ENCODE data around the gene ASPA. TPM values are rescaled to one million over a fixed set of nuclear protein-coding genes. Genes with fewer than 3 reads are reported as not detected.

The ASPA gene
- polyA plus RNA-seq, 1 of the 3 experiments (the other 2 are of a cell fraction): not detected

DNA sequence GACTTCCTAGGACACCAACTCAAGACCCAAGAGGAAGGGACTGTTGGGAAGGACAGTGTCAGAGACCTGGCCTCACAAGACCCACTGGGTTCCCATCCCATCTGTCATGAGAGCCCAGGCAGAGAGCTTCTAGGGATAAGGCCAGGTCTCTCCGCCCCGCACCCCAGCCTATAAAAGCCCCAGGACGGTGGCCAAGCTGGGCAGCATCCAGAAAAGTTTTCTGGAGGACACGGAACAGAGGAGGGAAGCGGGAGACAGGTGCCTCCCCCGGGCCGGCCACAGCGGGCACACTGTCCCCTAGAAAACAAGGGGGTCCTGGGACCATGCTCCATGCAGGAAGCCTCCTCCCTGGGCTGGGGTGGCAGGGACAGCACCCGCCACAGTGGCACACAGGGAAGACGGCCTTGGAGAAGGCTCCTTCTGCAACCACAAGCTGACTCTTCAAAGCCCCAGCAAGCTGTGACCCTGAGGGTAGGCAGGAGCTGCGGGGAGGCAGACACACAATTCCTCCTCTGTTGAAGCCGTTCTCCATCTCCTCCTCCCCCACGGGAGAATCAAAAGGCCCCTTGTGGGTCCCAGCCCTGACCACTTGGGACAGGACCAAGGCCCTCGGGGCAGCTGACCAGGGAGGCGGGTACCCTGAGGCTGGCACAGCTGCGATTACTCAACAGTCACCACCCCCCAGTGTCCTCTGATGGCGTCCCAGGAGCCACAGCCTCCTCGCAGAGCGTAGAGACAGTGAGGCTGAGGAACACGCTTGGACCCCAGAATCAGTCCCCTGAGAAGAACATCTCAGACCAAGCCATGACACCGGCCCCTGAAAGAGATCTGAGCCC lies 55.7 kb downstream of the ASPA start:
- Histone ChIP-seq H4K20me1 (ENCODE audit: insufficient read depth) (no peaks in the 10 kb centered on the region), H3K27me3 (ENCODE audit: insufficient read depth) (no peaks in the 10 kb centered on the region), H3K4me1 (ENCODE audit: control insufficient read depth in 1 of 2, insufficient read depth in 2 of 2, low read depth in 1 of 2, low read length in 1 of 2) (no peaks in the 10 kb centered on the region; a peak in 1 of 4 replicates), H3K9me2 (no peaks in the 10 kb centered on the region), H2AFZ (ENCODE audit: low read depth) (no peak overlapping the region), H3K9ac (no peak overlapping the region), H3K4me3 (ENCODE audit: low read depth in 2 of 2, low read length in 1 of 2) (no peak overlapping the region), H3K9me3 (no peaks in the 10 kb centered on the region), H3F3A (replicated peaks; ENCODE audit: insufficient read depth) (no peaks in the 10 kb centered on the region), H3K4me2 (no peak overlapping the region), H3K36me3 (replicated peaks in 1 of 2; ENCODE audit: control insufficient read depth in 1 of 2, insufficient read depth in 2 of 2, low read length in 1 of 2) (no peaks in the 10 kb centered on the region), H3K27ac (ENCODE audit: low read depth in 2 of 2, low read length in 1 of 2) (no peak overlapping the region), H3K79me2 (ENCODE audit: insufficient read depth) (no peaks in the 10 kb centered on the region)
- POLR2A ChIA-PET: no interaction called here
- 62% methylated on average over 14 of the region's 21 CpGs for WGBS (ENCODE audit: low lambda C conversion rate)
- TF ChIP-seq JUND (IDR thresholded peaks at IDR 0.05) (no peak), RXRA (IDR thresholded peaks at IDR 0.05; ENCODE audit: borderline replicate concordance, low read depth) (no peak), FOXM1 (IDR thresholded peaks at IDR 0.05; ENCODE audit: low read depth) (no peak), RFX5 (IDR thresholded peaks at IDR 0.05; ENCODE audit: low read length) (no peak)
- TF ChIP-seq, protein P1, sequence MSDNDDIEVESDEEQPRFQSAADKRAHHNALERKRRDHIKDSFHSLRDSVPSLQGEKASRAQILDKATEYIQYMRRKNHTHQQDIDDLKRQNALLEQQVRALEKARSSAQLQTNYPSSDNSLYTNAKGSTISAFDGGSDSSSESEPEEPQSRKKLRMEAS (IDR thresholded peaks at IDR 0.05; ENCODE audit: low read depth): no peak
- TF ChIP-seq, protein P2, sequence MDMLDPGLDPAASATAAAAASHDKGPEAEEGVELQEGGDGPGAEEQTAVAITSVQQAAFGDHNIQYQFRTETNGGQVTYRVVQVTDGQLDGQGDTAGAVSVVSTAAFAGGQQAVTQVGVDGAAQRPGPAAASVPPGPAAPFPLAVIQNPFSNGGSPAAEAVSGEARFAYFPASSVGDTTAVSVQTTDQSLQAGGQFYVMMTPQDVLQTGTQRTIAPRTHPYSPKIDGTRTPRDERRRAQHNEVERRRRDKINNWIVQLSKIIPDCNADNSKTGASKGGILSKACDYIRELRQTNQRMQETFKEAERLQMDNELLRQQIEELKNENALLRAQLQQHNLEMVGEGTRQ (IDR thresholded peaks at IDR 0.05; ENCODE audit: borderline replicate concordance, low read depth, low read length): no peak
- DNase-seq: no peak
- CTCF ChIA-PET: no interaction called here

DNA sequence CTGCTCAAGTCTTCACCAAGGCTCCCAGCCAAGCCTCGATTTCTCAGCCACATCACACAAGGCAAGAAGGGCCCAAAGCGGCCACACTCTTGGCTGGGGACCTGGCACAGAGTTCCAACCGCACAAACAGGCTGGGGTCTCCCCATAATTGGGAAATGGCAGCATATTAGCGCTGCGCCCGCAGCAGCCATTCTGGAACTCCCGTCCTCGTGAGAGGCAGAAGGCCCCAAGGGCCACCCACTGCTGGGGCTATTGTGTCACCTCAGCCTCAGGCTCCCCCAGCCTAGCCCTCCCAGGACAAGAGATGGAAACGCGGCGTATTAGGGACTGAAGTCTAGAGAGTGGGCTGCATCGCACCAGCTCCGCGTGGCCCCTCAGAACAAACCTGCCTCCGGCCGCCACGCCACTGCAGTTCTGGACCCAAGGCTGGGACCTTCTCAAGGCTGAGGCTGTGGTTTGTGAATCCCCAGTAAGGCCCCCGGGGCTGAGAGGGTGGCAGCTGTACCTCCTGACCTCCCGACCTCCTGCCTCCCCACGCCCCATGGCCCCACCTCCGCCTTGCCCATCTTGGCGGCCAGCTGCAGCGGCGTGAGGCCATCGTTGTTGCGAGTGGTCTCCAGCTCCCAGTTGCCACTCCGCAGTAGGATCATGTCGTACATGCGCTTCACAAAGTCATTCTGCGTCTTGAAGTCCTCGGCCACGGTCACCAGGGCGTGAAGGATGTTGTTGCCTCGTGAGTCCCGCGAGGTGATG lies 56.5 kb downstream of the ASPA start:
- CTCF ChIA-PET: no interaction called here
- H3K9ac ChIP-seq: no peak overlapping the region
- H3K4me1 ChIP-seq (ENCODE audit: control insufficient read depth in 1 of 2, insufficient read depth in 2 of 2, low read depth in 1 of 2, low read length in 1 of 2): no peaks in the 10 kb centered on the region; a peak in 1 of 4 replicates
- WGBS (ENCODE audit: low lambda C conversion rate): 61% methylated on average over 13 of the region's 36 CpGs
- H3K27me3 ChIP-seq (ENCODE audit: insufficient read depth): no peaks in the 10 kb centered on the region
- no peak overlapping the region for H3K4me2 ChIP-seq
- H3K79me2 ChIP-seq (ENCODE audit: insufficient read depth): no peaks in the 10 kb centered on the region
- no peaks in the 10 kb centered on the region for H4K20me1 ChIP-seq (ENCODE audit: insufficient read depth)
- DNase-seq: no peak
- no peaks in the 10 kb centered on the region for H3F3A ChIP-seq (replicated peaks; ENCODE audit: insufficient read depth)
- H3K9me3 ChIP-seq: no peaks in the 10 kb centered on the region
- no peaks in the 10 kb centered on the region for H3K36me3 ChIP-seq (replicated peaks in 1 of 2; ENCODE audit: control insufficient read depth in 1 of 2, insufficient read depth in 2 of 2, low read length in 1 of 2)
- no peak overlapping the region for H2AFZ ChIP-seq (ENCODE audit: low read depth)
- POLR2A ChIA-PET: no interaction called here
- H3K27ac ChIP-seq (ENCODE audit: low read depth in 2 of 2, low read length in 1 of 2): no peak overlapping the region
- no peaks in the 10 kb centered on the region for H3K9me2 ChIP-seq
- no peak overlapping the region for H3K4me3 ChIP-seq (ENCODE audit: low read depth in 2 of 2, low read length in 1 of 2)
- no peak for TF ChIP-seq JUND (IDR thresholded peaks at IDR 0.05)
- no peak for TF ChIP-seq SIN3A (IDR thresholded peaks at IDR 0.05; ENCODE audit: borderline replicate concordance, low read depth, low read length)
- no peak for TF ChIP-seq SMC3 (IDR thresholded peaks at IDR 0.05; ENCODE audit: low read depth, low read length)
- no peak for TF ChIP-seq CHD2 (IDR thresholded peaks at IDR 0.05; ENCODE audit: low read length, partially characterized antibody)
- no peak for TF ChIP-seq EZH2phosphoT487 (IDR thresholded peaks at IDR 0.05; ENCODE audit: borderline replicate concordance, low read depth)
- TF ChIP-seq MEF2A (IDR thresholded peaks at IDR 0.05; ENCODE audit: borderline replicate concordance, low read depth): no peak
- TF ChIP-seq, protein P3, sequence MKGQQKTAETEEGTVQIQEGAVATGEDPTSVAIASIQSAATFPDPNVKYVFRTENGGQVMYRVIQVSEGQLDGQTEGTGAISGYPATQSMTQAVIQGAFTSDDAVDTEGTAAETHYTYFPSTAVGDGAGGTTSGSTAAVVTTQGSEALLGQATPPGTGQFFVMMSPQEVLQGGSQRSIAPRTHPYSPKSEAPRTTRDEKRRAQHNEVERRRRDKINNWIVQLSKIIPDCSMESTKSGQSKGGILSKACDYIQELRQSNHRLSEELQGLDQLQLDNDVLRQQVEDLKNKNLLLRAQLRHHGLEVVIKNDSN (IDR thresholded peaks at IDR 0.05; ENCODE audit: borderline replicate concordance, low read depth): no peak
- TF ChIP-seq RCOR1 (IDR thresholded peaks at IDR 0.05; ENCODE audit: low read length): no peak
- TF ChIP-seq GATA2 (CRISPR knock-in tag; IDR thresholded peaks at IDR 0.05): no peak
- TF ChIP-seq TCF12 (IDR thresholded peaks at IDR 0.05): no peak
- TF ChIP-seq RXRA (IDR thresholded peaks at IDR 0.05; ENCODE audit: borderline replicate concordance, low read depth): no peak
- no peak for TF ChIP-seq ELF1 (IDR thresholded peaks at IDR 0.05)
- no peak for TF ChIP-seq MXI1 (IDR thresholded peaks at IDR 0.05; ENCODE audit: low read depth, low read length)
- TF ChIP-seq FOXM1 (IDR thresholded peaks at IDR 0.05; ENCODE audit: low read depth): no peak
- TF ChIP-seq, protein P4, sequence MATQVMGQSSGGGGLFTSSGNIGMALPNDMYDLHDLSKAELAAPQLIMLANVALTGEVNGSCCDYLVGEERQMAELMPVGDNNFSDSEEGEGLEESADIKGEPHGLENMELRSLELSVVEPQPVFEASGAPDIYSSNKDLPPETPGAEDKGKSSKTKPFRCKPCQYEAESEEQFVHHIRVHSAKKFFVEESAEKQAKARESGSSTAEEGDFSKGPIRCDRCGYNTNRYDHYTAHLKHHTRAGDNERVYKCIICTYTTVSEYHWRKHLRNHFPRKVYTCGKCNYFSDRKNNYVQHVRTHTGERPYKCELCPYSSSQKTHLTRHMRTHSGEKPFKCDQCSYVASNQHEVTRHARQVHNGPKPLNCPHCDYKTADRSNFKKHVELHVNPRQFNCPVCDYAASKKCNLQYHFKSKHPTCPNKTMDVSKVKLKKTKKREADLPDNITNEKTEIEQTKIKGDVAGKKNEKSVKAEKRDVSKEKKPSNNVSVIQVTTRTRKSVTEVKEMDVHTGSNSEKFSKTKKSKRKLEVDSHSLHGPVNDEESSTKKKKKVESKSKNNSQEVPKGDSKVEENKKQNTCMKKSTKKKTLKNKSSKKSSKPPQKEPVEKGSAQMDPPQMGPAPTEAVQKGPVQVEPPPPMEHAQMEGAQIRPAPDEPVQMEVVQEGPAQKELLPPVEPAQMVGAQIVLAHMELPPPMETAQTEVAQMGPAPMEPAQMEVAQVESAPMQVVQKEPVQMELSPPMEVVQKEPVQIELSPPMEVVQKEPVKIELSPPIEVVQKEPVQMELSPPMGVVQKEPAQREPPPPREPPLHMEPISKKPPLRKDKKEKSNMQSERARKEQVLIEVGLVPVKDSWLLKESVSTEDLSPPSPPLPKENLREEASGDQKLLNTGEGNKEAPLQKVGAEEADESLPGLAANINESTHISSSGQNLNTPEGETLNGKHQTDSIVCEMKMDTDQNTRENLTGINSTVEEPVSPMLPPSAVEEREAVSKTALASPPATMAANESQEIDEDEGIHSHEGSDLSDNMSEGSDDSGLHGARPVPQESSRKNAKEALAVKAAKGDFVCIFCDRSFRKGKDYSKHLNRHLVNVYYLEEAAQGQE (IDR thresholded peaks at IDR 0.05; ENCODE audit: low read depth, low read length): no peak
- no peak for TF ChIP-seq FOXJ3 (CRISPR knock-in tag; IDR thresholded peaks at IDR 0.05)

All from SK-N-SH (cell line).